H9 (cell line): ENCODE results near the gene ATP2B2. TPM values are rescaled to one million over a fixed set of nuclear protein-coding genes. Genes with fewer than 3 reads are reported as not detected.

Experiments used
- DNase-seq: peaks from one replicate; pipeline ENCODE4 v3.0.0-alpha.2; 2017
- H2AFZ ChIP-seq: one replicate; pipeline ENCODE4 v1.6.1; 2013; ENCODE audit warnings: mild to moderate bottlenecking, low read length, control low read depth, moderate library complexity
- H2AK5ac ChIP-seq: 2 replicates; pipeline ENCODE4 v1.6.1; 2013; ENCODE audit warnings: low read length, control low read depth, mixed read lengths; ENCODE audit not compliant: insufficient read length
- H2BK120ac ChIP-seq: one replicate; pipeline ENCODE4 v1.6.1; 2013; ENCODE audit warnings: low read depth, mild to moderate bottlenecking, low read length, control low read depth, inconsistent platforms; ENCODE audit not compliant: poor library complexity, severe bottlenecking
- H2BK12ac ChIP-seq: 2 replicates; pipeline ENCODE4 v1.6.1; 2013; ENCODE audit warnings: low read length, control low read depth, mixed read lengths, low read depth; ENCODE audit not compliant: insufficient read length
- H2BK15ac ChIP-seq: 2 replicates; pipeline ENCODE4 v1.6.1; 2013; ENCODE audit warnings: low read depth, low read length, control low read depth
- H2BK20ac ChIP-seq: one replicate; pipeline ENCODE4 v1.6.1; 2013; ENCODE audit warnings: low read depth, mild to moderate bottlenecking, low read length, control low read depth, inconsistent platforms; ENCODE audit not compliant: poor library complexity, severe bottlenecking
- H2BK5ac ChIP-seq: 2 replicates; pipeline ENCODE4 v1.6.1; 2013; ENCODE audit warnings: low read length, control low read depth, mixed read lengths; ENCODE audit not compliant: insufficient read length
- H3K14ac ChIP-seq: 2 replicates; pipeline ENCODE4 v1.6.1; 2013; ENCODE audit warnings: low read length, control low read depth; ENCODE audit not compliant: insufficient read depth
- H3K18ac ChIP-seq: 2 replicates; pipeline ENCODE4 v1.6.1; 2013; ENCODE audit warnings: low read depth, mild to moderate bottlenecking, mixed read lengths, low read length, control low read depth; ENCODE audit not compliant: insufficient read length
- H3K23ac ChIP-seq: 2 replicates; pipeline ENCODE4 v1.6.1; 2013; ENCODE audit warnings: low read length, control low read depth, mixed read lengths, low read depth; ENCODE audit not compliant: insufficient read length
- H3K23me2 ChIP-seq: 2 replicates; pipeline ENCODE4 v1.6.1; 2013; ENCODE audit warnings: low read depth, mild to moderate bottlenecking, mixed read lengths, low read length, control low read depth; ENCODE audit not compliant: insufficient read length, poor library complexity, severe bottlenecking
- H3K27ac ChIP-seq: 2 replicates; pipeline ENCODE4 v1.5.1; 2013; ENCODE audit warnings: low read length, control low read depth, mixed read lengths, low read depth; ENCODE audit not compliant: insufficient read length
- H3K27me3 ChIP-seq: 2 replicates; pipeline ENCODE4 v1.6.1; 2013; ENCODE audit warnings: low read length, control low read depth, inconsistent platforms; ENCODE audit not compliant: insufficient read depth
- H3K4ac ChIP-seq: 2 replicates; pipeline ENCODE4 v1.6.1; 2013; ENCODE audit warnings: low read depth, mild to moderate bottlenecking, control low read depth, inconsistent platforms, low read length, moderate library complexity
- H3K4me1 ChIP-seq: 2 replicates; pipeline ENCODE4 v1.6.1; 2013; ENCODE audit warnings: low read length, control low read depth, inconsistent platforms; ENCODE audit not compliant: insufficient read depth
- H3K4me2 ChIP-seq: 2 replicates; pipeline ENCODE4 v1.6.1; 2013; ENCODE audit warnings: low read length, control low read depth, mixed read lengths; ENCODE audit not compliant: insufficient read length, insufficient read depth
- H3K56ac ChIP-seq: 2 replicates; pipeline ENCODE4 v1.6.1; 2013; ENCODE audit warnings: low read depth, mild to moderate bottlenecking, mixed read lengths, low read length, control low read depth; ENCODE audit not compliant: insufficient read length
- H3K79me1 ChIP-seq: 2 replicates; pipeline ENCODE4 v1.6.1; 2013; ENCODE audit warnings: low read depth, mild to moderate bottlenecking, moderate library complexity, low read length, control low read depth, inconsistent platforms; ENCODE audit not compliant: insufficient read depth, poor library complexity, severe bottlenecking
- H3K79me2 ChIP-seq: 2 replicates; pipeline ENCODE4 v1.6.1; 2013; ENCODE audit warnings: low read length, control low read depth, inconsistent platforms; ENCODE audit not compliant: insufficient read depth
- H3K9ac ChIP-seq: 2 replicates; pipeline ENCODE4 v1.6.1; 2013; ENCODE audit warnings: low read length, control low read depth, mixed read lengths; ENCODE audit not compliant: insufficient read length; ENCODE audit errors: extremely low read depth
- H3K9me3 ChIP-seq: one replicate; pipeline ENCODE4 v1.6.1; 2013; ENCODE audit warnings: low read depth, low read length, inconsistent platforms; ENCODE audit not compliant: control insufficient read depth
- H3T11ph ChIP-seq: one replicate; pipeline ENCODE4 v1.6.1; 2013; ENCODE audit warnings: mild to moderate bottlenecking, low read length, control low read depth, inconsistent platforms
- H4K20me1 ChIP-seq: one replicate; pipeline ENCODE4 v1.6.1; 2013; ENCODE audit not compliant: control insufficient read depth, insufficient read length, insufficient read depth
- H4K5ac ChIP-seq: 2 replicates; pipeline ENCODE4 v1.6.1; 2013; ENCODE audit warnings: low read depth, mild to moderate bottlenecking, mixed read lengths, low read length, control low read depth; ENCODE audit not compliant: insufficient read length
- H4K8ac ChIP-seq: replicated peaks from 2 replicates; pipeline ENCODE4 v1.6.1; 2013; ENCODE audit warnings: low read length, control low read depth, mixed read lengths, low read depth; ENCODE audit not compliant: insufficient read length
- H4K91ac ChIP-seq: 2 replicates; pipeline ENCODE4 v1.6.1; 2013; ENCODE audit warnings: low read depth, mild to moderate bottlenecking, moderate library complexity, mixed read lengths, low read length, control low read depth; ENCODE audit not compliant: insufficient read length
- H3K27ac Mint-ChIP-seq, 3 experiments: 2 replicates in 2 of 3; 3 replicates in 1 of 3; pipeline ENCODE4 v1.8.0; 2020 to 2021; ENCODE audit warnings: mixed read lengths in 3 of 3, mild to moderate bottlenecking in 1 of 3, moderate library complexity in 1 of 3
- H3K27me3 Mint-ChIP-seq: 2 replicates; pipeline ENCODE4 v1.8.0; 2021; ENCODE audit warnings: low read depth, mild to moderate bottlenecking, moderate library complexity, mixed read lengths
- H3K36me3 Mint-ChIP-seq, 3 experiments: 2 replicates in 2 of 3; 3 replicates in 1 of 3; pipeline ENCODE4 v1.8.0; 2020 to 2021; ENCODE audit warnings: low read depth in 3 of 3, mixed read lengths in 3 of 3; ENCODE audit not compliant: insufficient read depth in 1 of 3
- H3K4me1 Mint-ChIP-seq, 2 experiments: 2 replicates each; pipeline ENCODE4 v1.8.0; 2020; ENCODE audit warnings: mixed read lengths in 2 of 2
- H3K4me3 Mint-ChIP-seq, 2 experiments: 2 replicates in 1 of 2; 3 replicates in 1 of 2; pipeline ENCODE4 v1.8.0; 2020 to 2021; ENCODE audit warnings: mild to moderate bottlenecking in 2 of 2, mixed read lengths in 2 of 2, moderate library complexity in 1 of 2
- H3K9me3 Mint-ChIP-seq, 2 experiments: 2 replicates in 1 of 2; 3 replicates in 1 of 2; pipeline ENCODE4 v1.8.0; 2020; ENCODE audit warnings: mild to moderate bottlenecking in 2 of 2, mixed read lengths in 2 of 2, moderate library complexity in 1 of 2
- CTCF ChIP-seq: fragments of 200-600 bp; sonication (generic); conservative IDR thresholded peaks from 3 replicates; pipeline ENCODE4 v1.8.0; 2021; ENCODE audit warnings: antibody characterized with exemption, mild to moderate bottlenecking
- WGBS: extraction: QIAGEN DNeasy Blood & Tissue Kit; methylation state at CpG from one replicate; pipeline ENCODE4 v1.1.7; 2013; ENCODE audit warnings: missing lambda C conversion rate, low lambda C conversion rate, mixed read lengths; ENCODE audit not compliant: insufficient read length; ENCODE audit errors: extremely low coverage; 5-methylcytosine and 5-hydroxymethylcytosine counted together
- total RNA-seq: library from RNA; stranded (reverse); gene quantifications from 2 replicates; pipeline ENCODE4 v1.2.1, GENCODE V29; 2021

The ATP2B2 gene
- total RNA-seq, 1 experiment from 2014 or later = 0.33 TPM

GRCh38 chr3:10506696-10507095, 1.3 kb upstream of the ATP2B2 start:
- Histone ChIP-seq H2BK12ac (no peak overlapping the region), H3K14ac (no peak overlapping the region), H3K9ac (no peak overlapping the region), H4K5ac (no peak overlapping the region), H2BK120ac (no peak overlapping the region), H3K79me1 (no peaks in the 10 kb centered on the region), H3K56ac (no peak overlapping the region), H3T11ph (no peak overlapping the region), H3K4me1 (no peaks in the 10 kb centered on the region; the same call in 1 of the 2 replicates), H3K27me3 (no peaks in the 10 kb centered on the region), H3K18ac (no peak overlapping the region), H3K9me3 (no peaks in the 10 kb centered on the region), H2AFZ (no peak overlapping the region), H4K8ac (no peak overlapping the region), H4K20me1 (no peaks in the 10 kb centered on the region), H3K23ac (no peak overlapping the region), H3K4ac (no peak overlapping the region), H3K23me2 (peaks cover 10% of the 10 kb centered on the region), H2BK15ac (no peak overlapping the region), H3K4me2 (no peak overlapping the region), H2BK20ac (no peak overlapping the region), H3K27ac (no peak overlapping the region), H2AK5ac (no peak overlapping the region), H4K91ac (no peak overlapping the region), H3K79me2 (no peaks in the 10 kb centered on the region), H2BK5ac (no peak overlapping the region)
- Mint-ChIP-seq H3K36me3 (no peaks in the 10 kb centered on the region), H3K27me3 (peaks cover 18% of the 10 kb centered on the region), H3K4me3 (no peak overlapping the region), H3K9me3 (no peaks in the 10 kb centered on the region), H3K27ac (no peak overlapping the region), H3K4me1 (peaks cover 11 to 17% of the 10 kb centered on the region in 2 experiments)
- TF ChIP-seq CTCF = no peak
- WGBS = no CpG with 5 or more reads among the region's 14 CpGs
- DNase-seq = no peak
